T-cell (primary cell): ENCODE results near the gene MYL6B. TPM values are rescaled to one million over a fixed set of nuclear protein-coding genes. Genes with fewer than 3 reads are reported as not detected.
A peak's percentile ranks its signal among the peaks of the same experiment; 100 is the strongest.

Experiments used
- ATAC-seq, 4 experiments: fragments of 200-7000 bp in 3 of 4; fragments of 150-1000 bp in 1 of 4; cut with Tn5 transposase; replicated peaks in 1 of 4; 1 replicate in 3 of 4; 2 replicates in 1 of 4; pipeline ENCODE4 v1.10.0; 2021; ENCODE audit warnings: moderate library complexity in 3 of 4, mild to moderate bottlenecking in 2 of 4, moderate number of reproducible peaks in 1 of 4
- CTCF ChIA-PET, 2 donors: fragments of 300-600 bp; sonication (Branson Sonifier 250); formaldehyde crosslinking; loops; one replicate each; lab custom pipeline; 2022; ENCODE audit warnings: antibody characterized with exemption in 2 of 2; lab: Charles Lee
- POLR2A ChIA-PET, 2 donors: fragments of 300-600 bp; sonication (Branson Sonifier 250); formaldehyde crosslinking; loops; one replicate each; lab custom pipeline; 2022; ENCODE audit warnings: antibody characterized with exemption in 2 of 2; lab: Charles Lee
- DNase-seq, 35 experiments: peaks; one replicate each; pipeline versions ENCODE4 v3.0.0 to v3.0.0-alpha.2; 2013 to 2023
- H3K27ac ChIP-seq: one replicate; pipeline ENCODE4 v1.5.1; 2013; ENCODE audit warnings: low read length
- H3K27me3 ChIP-seq, 2 experiments: replicated peaks in 1 of 2; 1 replicate in 1 of 2; 2 replicates in 1 of 2; pipeline versions ENCODE4 v1.6.1 to v1.7.0; 2013; ENCODE audit warnings: low read length in 1 of 2, mixed read lengths in 1 of 2; ENCODE audit not compliant: control insufficient read depth in 2 of 2, insufficient read depth in 2 of 2; ENCODE audit errors: extremely low read depth in 1 of 2
- H3K36me3 ChIP-seq, 2 donors: 1 replicate in 1 of 2; 2 replicates in 1 of 2; pipeline versions ENCODE4 v1.6.1 to v1.7.0; 2013; ENCODE audit warnings: low read length in 1 of 2; ENCODE audit not compliant: control insufficient read depth in 2 of 2, insufficient read depth in 1 of 2; ENCODE audit errors: extremely low read depth in 1 of 2
- H3K4me1 ChIP-seq, 2 experiments: 1 replicate in 1 of 2; 2 replicates in 1 of 2; pipeline versions ENCODE4 v1.6.1 to v1.7.0; 2013; ENCODE audit warnings: low read length in 2 of 2, mixed read lengths in 1 of 2; ENCODE audit not compliant: insufficient read depth in 2 of 2, control insufficient read depth in 1 of 2; ENCODE audit errors: extremely low read depth in 1 of 2
- H3K4me3 ChIP-seq, 2 donors: 1 replicate in 1 of 2; 2 replicates in 1 of 2; pipeline versions ENCODE4 v1.5.1 to v1.7.0; 2013; ENCODE audit warnings: mild to moderate bottlenecking in 2 of 2, low read length in 1 of 2, moderate library complexity in 1 of 2; ENCODE audit not compliant: control insufficient read depth in 1 of 2; ENCODE audit errors: extremely low read depth in 1 of 2
- H3K9me3 ChIP-seq: 2 replicates; pipeline ENCODE4 v1.7.0; 2013
- H3K27ac Mint-ChIP-seq, 2 donors: one replicate each; pipeline ENCODE4 v1.8.0; 2020 to 2021; ENCODE audit warnings: mild to moderate bottlenecking in 2 of 2, mixed read lengths in 2 of 2
- H3K27me3 Mint-ChIP-seq, 2 donors: one replicate each; pipeline ENCODE4 v1.8.0; 2021 to 2022; ENCODE audit warnings: mixed read lengths in 2 of 2
- H3K36me3 Mint-ChIP-seq: one replicate; pipeline ENCODE4 v1.8.0; 2021; ENCODE audit warnings: mixed read lengths
- H3K4me1 Mint-ChIP-seq, 3 donors: one replicate each; pipeline ENCODE4 v1.8.0; 2020 to 2022; ENCODE audit warnings: mixed read lengths in 3 of 3, mild to moderate bottlenecking in 1 of 3
- H3K4me3 Mint-ChIP-seq, 3 donors: one replicate each; pipeline ENCODE4 v1.8.0; 2020 to 2022; ENCODE audit warnings: mild to moderate bottlenecking in 3 of 3, mixed read lengths in 3 of 3, moderate library complexity in 3 of 3
- H3K9me3 Mint-ChIP-seq, 3 donors: one replicate each; pipeline ENCODE4 v1.8.0; 2020 to 2022; ENCODE audit warnings: mixed read lengths in 3 of 3
- WGBS: methylation state at CpG from one replicate; pipeline ENCODE4 v1.1.5; 2013; ENCODE audit warnings: missing lambda C conversion rate; ENCODE audit not compliant: insufficient coverage; 5-methylcytosine and 5-hydroxymethylcytosine counted together
- total RNA-seq, 35 experiments: library from RNA in 6 of 35; stranded (reverse) in 6 of 35; fragments of 120-200 nt in 1 of 35; gene quantifications; one replicate each; pipeline versions ENCODE4 v1.2.1 to v1.2.4 and lab custom pipeline; 2013 to 2026

The MYL6B gene
- total RNA-seq, 5 donors from 2014 or later (not counting 1 experiment from before 2014, with no cell fraction given): 5.9 to 12.4 (median 7.7) TPM

DNA sequence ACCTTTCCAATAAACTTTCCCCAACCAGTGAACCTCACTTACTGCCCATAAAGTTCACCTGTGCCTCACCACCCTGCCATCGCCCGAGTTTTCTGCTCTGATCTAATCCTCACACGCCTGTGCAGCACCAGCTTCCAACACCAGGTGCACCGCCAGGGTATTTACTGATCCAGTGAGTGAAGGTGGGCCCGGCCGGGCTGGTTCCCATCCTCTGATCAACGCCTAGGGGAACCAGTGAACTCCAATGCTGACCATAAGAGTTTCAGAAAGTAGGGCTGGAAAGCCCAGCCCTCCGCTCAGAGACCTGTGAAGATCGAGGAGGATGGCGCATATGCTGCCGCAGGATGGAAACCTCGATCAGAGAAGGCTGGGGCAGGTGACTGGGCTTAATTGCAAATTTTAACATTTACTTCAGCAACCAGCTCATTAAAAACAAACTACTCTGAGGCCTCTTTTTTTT is 685 bp upstream of the MYL6B start:
- no peaks in the 10 kb centered on the region for H3K27me3 Mint-ChIP-seq
- WGBS: under 1% methylated on average over 12 of the region's 12 CpGs

GRCh38 chr12:56152756-56153677 is 630 bp downstream of the MYL6B start:
- H3K27ac Mint-ChIP-seq: peak overlapping the region; percentile 96 to 99
- no peaks in the 10 kb centered on the region for H3K9me3 Mint-ChIP-seq
- H3K4me1 Mint-ChIP-seq: peaks cover 33 to 51% (median 47%) of the 10 kb centered on the region in 3 donors
- no peaks in the 10 kb centered on the region for H3K27me3 Mint-ChIP-seq
- Histone ChIP-seq H3K4me3 (peak overlapping the region; percentile 58 to 80), H3K27me3 (no peaks in the 10 kb centered on the region), H3K4me1 (peaks cover 11 to 32% of the 10 kb centered on the region in 2 experiments), H3K36me3 (peaks cover 3 to 5% of the 10 kb centered on the region in 2 donors), H3K27ac (peak overlapping the region; percentile 87), H3K9me3 (no peaks in the 10 kb centered on the region)
- DNase-seq: no peak
- POLR2A ChIA-PET: no interaction called here
- CTCF ChIA-PET: interaction anchor here in 1 of 2 donors (1.0 kb wide), 1 partner anchor 207 kb away, joined by 3 read pairs; the partner anchor contains the start of gene STAT2
- H3K36me3 Mint-ChIP-seq: peaks cover 4% of the 10 kb centered on the region
- H3K4me3 Mint-ChIP-seq: peak overlapping the region; percentile 85 to 93 (median 93)
- WGBS: 0% methylated on average over 2 of the region's 8 CpGs
- no peak for ATAC-seq

More for the DNA sequence above, 685 bp upstream of the MYL6B start:
- ChIA-PET POLR2A (interaction anchor here (0.5 to 0.6 kb wide), 3 partner anchors 38 to 178 kb away, joined by 3 to 12 read pairs (median 4); no protein-coding TSS in a partner anchor), CTCF (interaction anchor here (0.6 to 1.9 kb wide), 12 partner anchors 9 to 182 kb away, joined by 3 to 16 read pairs (median 4); partner anchors contain the start of genes ESYT1 (in 2 of the 2), PAN2 (in 1 of the 2), RNF41 (in 1 of the 2) and SMARCC2 (in 1 of the 2))
- Histone ChIP-seq H3K9me3 (no peaks in the 10 kb centered on the region), H3K4me1 (peaks cover 11 to 21% of the 10 kb centered on the region in 2 experiments), H3K27ac (peak overlapping the region; percentile 87), H3K27me3 (no peaks in the 10 kb centered on the region), H3K4me3 (peak overlapping the region; percentile 58 to 80), H3K36me3 (peaks cover 3 to 5% of the 10 kb centered on the region in 2 donors)
- Mint-ChIP-seq H3K4me1 (peaks cover 27 to 42% (median 39%) of the 10 kb centered on the region in 3 donors), H3K4me3 (peak overlapping the region; percentile 85 to 93 (median 93)), H3K27ac (peak overlapping the region; percentile 96 to 99), H3K9me3 (no peaks in the 10 kb centered on the region), H3K36me3 (peaks cover 4% of the 10 kb centered on the region)
- DNase-seq (peak; percentile 41 to 76 (median 60)), ATAC-seq (peak; percentile 66 to 73 (median 72))

DNA sequence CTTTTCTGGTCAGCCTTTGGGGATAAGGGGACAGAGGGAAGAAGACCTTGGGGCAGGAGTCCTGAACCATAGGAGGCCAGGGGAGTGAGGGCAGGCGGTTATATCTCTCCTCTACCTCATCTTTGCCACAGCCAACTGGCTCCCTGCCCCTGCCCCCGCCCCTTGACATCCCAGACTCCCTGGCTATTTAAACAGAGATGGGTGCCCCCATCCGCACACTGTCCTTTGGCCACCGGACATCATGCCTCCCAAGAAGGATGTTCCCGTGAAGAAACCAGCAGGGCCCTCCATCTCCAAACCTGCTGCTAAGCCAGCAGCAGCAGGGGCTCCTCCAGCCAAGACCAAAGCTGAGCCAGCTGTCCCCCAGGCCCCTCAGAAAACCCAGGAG is 1.3 kb downstream of the MYL6B start:
- no peak for DNase-seq
- Histone ChIP-seq H3K27me3 (no peaks in the 10 kb centered on the region), H3K4me3 (no peak overlapping the region), H3K36me3 (peaks cover 3 to 5% of the 10 kb centered on the region in 2 donors), H3K9me3 (no peaks in the 10 kb centered on the region), H3K27ac (no peak overlapping the region), H3K4me1 (peaks cover 11 to 32% of the 10 kb centered on the region in 2 experiments)
- 89% methylated on average over 4 of the region's 5 CpGs for WGBS
- POLR2A ChIA-PET: no interaction called here
- no peaks in the 10 kb centered on the region for H3K27me3 Mint-ChIP-seq
- no peak for ATAC-seq
- CTCF ChIA-PET: interaction anchor here (0.5 to 1.1 kb wide), 3 partner anchors 18 to 206 kb away, joined by 3 to 4 read pairs (median 4); partner anchors contain the start of genes ESYT1 (in 1 of the 2) and STAT2 (in 1 of the 2)
- peak overlapping the region in 2 of 3 donors; percentile 85 to 93 for H3K4me3 Mint-ChIP-seq
- no peaks in the 10 kb centered on the region for H3K9me3 Mint-ChIP-seq
- peaks cover 33 to 56% (median 49%) of the 10 kb centered on the region in 3 donors for H3K4me1 Mint-ChIP-seq
- H3K36me3 Mint-ChIP-seq: peaks cover 7% of the 10 kb centered on the region
- H3K27ac Mint-ChIP-seq: no peak overlapping the region

DNA sequence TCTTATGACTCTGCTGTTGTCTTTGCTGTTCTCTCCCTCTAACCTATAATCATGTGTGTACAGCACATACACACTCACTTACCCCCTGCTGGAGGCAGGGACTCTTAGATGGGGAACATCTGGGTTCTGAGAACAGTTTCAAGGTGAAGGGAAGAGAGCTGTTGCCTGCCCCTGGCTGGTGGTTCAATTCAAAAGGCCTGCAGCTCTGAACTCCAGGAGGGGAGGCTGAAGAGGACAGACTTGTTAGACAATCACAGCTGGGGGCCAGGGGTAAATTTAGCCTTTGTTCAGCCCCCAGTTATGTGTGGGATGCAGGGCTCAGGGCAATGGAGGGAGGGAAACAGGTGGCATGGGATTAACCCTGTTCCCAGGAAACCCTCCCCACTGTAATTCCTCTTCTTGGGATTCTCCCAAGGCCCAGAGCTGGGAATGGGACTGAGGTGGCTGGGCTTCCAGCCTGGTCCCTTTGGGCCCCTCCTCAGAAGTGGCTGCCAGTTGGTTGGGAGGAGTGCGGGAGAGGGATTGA is 1.9 kb downstream of the MYL6B start:
- no peaks in the 10 kb centered on the region for H3K27me3 Mint-ChIP-seq
- no peak overlapping the region for H3K4me3 ChIP-seq
- WGBS: no CpG with 5 or more reads among the region's 1 CpG
- H3K27me3 ChIP-seq: no peaks in the 10 kb centered on the region
- H3K36me3 ChIP-seq: peaks cover 3 to 5% of the 10 kb centered on the region in 2 donors
- no peak overlapping the region for H3K27ac ChIP-seq
- DNase-seq: no peak
- H3K27ac Mint-ChIP-seq: no peak overlapping the region
- no peak for ATAC-seq
- H3K4me1 Mint-ChIP-seq: peaks cover 39 to 62% (median 55%) of the 10 kb centered on the region in 3 donors
- H3K9me3 Mint-ChIP-seq: no peaks in the 10 kb centered on the region
- ChIA-PET POLR2A (interaction anchor here in 1 of 2 donors (0.7 kb wide), 1 partner anchor 492 kb away, joined by 3 read pairs; no protein-coding TSS in a partner anchor), CTCF (interaction anchor here (0.5 to 1.1 kb wide), 3 partner anchors 18 to 205 kb away, joined by 3 to 4 read pairs (median 4); partner anchors contain the start of genes ESYT1 (in 1 of the 2) and STAT2 (in 1 of the 2))
- H3K9me3 ChIP-seq: no peaks in the 10 kb centered on the region
- peaks cover 11 to 38% of the 10 kb centered on the region in 2 experiments for H3K4me1 ChIP-seq
- no peak overlapping the region for H3K4me3 Mint-ChIP-seq
- H3K36me3 Mint-ChIP-seq: peaks cover 11% of the 10 kb centered on the region

DNA sequence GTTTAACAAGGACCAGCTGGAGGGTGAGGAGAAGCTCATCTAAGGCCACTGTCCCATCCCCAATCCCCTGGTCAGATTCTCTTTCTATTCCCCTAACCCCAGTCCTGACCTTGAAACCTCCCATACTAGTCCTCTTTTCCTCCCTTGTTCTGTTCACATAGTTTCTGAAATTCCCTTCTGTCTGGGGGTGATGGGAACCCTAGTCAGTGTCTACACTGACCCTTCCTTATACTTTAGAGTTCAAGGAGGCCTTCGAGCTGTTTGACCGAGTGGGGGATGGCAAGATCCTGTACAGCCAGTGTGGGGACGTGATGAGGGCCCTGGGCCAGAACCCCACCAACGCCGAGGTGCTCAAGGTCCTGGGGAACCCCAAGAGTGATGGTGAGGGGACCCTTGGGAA is 2.4 kb downstream of the MYL6B start:
- no peaks in the 10 kb centered on the region for H3K27me3 ChIP-seq
- H3K4me3 ChIP-seq: no peak overlapping the region
- ChIA-PET CTCF (interaction anchor here in 1 of 2 donors (0.6 to 1.1 kb wide), 2 partner anchors 27 to 32 kb away, joined by 3 to 4 read pairs; partner anchors contain the start of gene ESYT1), POLR2A (interaction anchor here in 1 of 2 donors (0.5 to 0.7 kb wide), 2 partner anchors 58 to 492 kb away, joined by 3 to 4 read pairs; no protein-coding TSS in a partner anchor)
- H3K27me3 Mint-ChIP-seq: no peaks in the 10 kb centered on the region
- H3K36me3 ChIP-seq: peaks cover 3 to 5% of the 10 kb centered on the region in 2 donors
- peaks cover 44 to 67% (median 60%) of the 10 kb centered on the region in 3 donors for H3K4me1 Mint-ChIP-seq
- ATAC-seq (no peak), DNase-seq (no peak)
- H3K9me3 Mint-ChIP-seq: no peaks in the 10 kb centered on the region
- no peak overlapping the region for H3K27ac Mint-ChIP-seq
- peaks cover 16% of the 10 kb centered on the region for H3K36me3 Mint-ChIP-seq
- no peak overlapping the region for H3K27ac ChIP-seq
- peaks cover 15 to 43% of the 10 kb centered on the region in 2 experiments for H3K4me1 ChIP-seq
- peak overlapping the region in 2 of 3 donors; percentile 18 to 97 for H3K4me3 Mint-ChIP-seq
- 98% methylated on average over 4 of the region's 5 CpGs for WGBS
- H3K9me3 ChIP-seq: no peaks in the 10 kb centered on the region
